NT2/D1 (cell line): ENCODE data around the gene LRP2BP.

Experiments used
- DNase-seq: peaks from one replicate; pipeline ENCODE4 v3.0.0-alpha.2; 2011; ENCODE audit warnings: low read depth, low spot score
- H3K27me3 ChIP-seq: 2 replicates; pipeline ENCODE4 v1.6.0; 2011; ENCODE audit warnings: mild to moderate bottlenecking; ENCODE audit not compliant: insufficient read length, insufficient read depth
- H3K36me3 ChIP-seq: 2 replicates; pipeline ENCODE4 v1.6.1; 2011; ENCODE audit warnings: mild to moderate bottlenecking, low read length, mixed read lengths; ENCODE audit not compliant: insufficient read depth, insufficient read length
- H3K4me1 ChIP-seq: 2 replicates; pipeline ENCODE4 v1.5.1; 2011; ENCODE audit not compliant: insufficient read depth, insufficient read length
- H3K4me3 ChIP-seq: 2 replicates; pipeline ENCODE4 v1.5.1; 2011; ENCODE audit warnings: low read depth; ENCODE audit not compliant: insufficient read length
- H3K9ac ChIP-seq: 2 replicates; pipeline ENCODE4 v1.6.0; 2011; ENCODE audit warnings: low read depth; ENCODE audit not compliant: insufficient read length
- H3K9me3 ChIP-seq: 2 replicates; pipeline ENCODE4 v1.5.1; 2011; ENCODE audit warnings: mild to moderate bottlenecking, low read length; ENCODE audit not compliant: insufficient read depth
- SUZ12 ChIP-seq: IDR thresholded peaks from 2 replicates; pipeline ENCODE4 v1.6.1; 2011; ENCODE audit not compliant: insufficient read length, insufficient read depth; ENCODE audit errors: extremely low read depth
- YY1 ChIP-seq: IDR thresholded peaks from 2 replicates; pipeline ENCODE4 v1.6.1; 2011; ENCODE audit not compliant: insufficient read length, insufficient read depth
- ZNF274 ChIP-seq: IDR thresholded peaks from 2 replicates; pipeline ENCODE4 v1.6.1; 2011; ENCODE audit warnings: mild to moderate bottlenecking, low read depth, low read length

The LRP2BP gene

DNA sequence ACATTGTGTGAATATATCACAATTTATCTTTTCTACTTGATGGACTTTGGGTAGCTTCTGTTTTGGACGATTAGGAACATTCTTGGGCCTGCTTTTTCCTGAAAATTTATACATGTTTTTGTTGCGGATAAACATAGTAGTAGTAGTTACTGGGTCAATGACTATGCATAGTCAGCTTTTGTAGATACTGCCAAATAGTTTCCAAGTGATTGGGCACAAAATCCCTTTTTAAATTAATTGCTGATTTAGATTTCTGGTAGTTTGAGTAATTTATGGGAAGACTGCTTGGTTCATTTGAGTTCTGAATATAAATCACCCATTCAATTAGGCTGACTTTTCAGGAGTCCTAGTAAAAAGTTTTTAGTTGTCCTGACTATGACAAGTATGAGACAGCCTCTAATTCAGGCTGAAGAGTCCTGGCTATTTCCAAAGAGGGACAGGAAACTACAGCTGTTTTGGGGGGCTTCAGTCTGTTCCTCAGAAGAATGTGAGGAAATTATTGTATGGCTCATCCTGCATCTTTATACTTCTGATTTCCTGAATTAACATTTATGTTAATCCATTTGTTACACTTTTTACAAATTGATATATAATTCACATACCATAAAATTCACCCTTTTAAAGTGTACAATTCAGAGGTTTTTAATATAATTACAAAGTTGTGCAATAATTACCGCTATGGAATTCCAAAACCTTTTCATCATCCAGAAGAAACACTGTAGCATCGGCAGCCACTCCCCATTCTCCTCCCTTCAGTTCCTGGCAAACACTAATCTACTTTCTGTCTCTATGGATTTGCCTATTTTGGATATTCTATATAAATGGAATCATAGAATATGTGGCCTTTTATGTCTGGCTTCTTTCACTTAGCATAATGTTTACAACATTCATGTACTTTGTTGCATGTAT, 14.2 kb downstream of the LRP2BP start:
- Histone ChIP-seq H3K4me1 (no peaks in the 10 kb centered on the region), H3K9me3 (peaks cover 4% of the 10 kb centered on the region; the same call in 1 of the 2 replicates), H3K4me3 (no peak overlapping the region), H3K27me3 (no peaks in the 10 kb centered on the region), H3K9ac (no peak overlapping the region), H3K36me3 (no peaks in the 10 kb centered on the region)
- no peak for DNase-seq
- TF ChIP-seq ZNF274 (no peak), YY1 (no peak), SUZ12 (no peak)

DNA sequence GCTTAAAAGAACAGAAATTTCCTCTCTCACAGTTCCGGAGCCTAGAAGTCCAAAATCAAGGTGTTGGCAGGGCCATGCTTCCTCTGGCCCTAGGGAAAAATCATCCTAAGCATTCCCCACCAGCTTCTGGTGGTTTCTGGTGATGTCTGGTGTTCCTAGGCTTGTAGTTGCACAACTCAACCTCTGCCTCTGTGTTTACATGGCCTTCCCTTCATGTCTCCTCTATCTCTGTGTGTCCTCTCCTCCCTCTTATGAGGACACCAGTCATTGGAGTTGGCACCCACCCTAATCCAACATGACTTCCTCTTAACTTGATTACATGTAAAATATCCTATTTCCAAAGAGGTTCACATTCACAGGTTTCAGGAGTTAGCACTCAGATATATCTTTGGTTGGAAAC, 15.4 kb downstream of the LRP2BP start:
- H3K9ac ChIP-seq = no peak overlapping the region
- no peak for DNase-seq
- TF ChIP-seq SUZ12 (no peak), ZNF274 (no peak), YY1 (no peak)
- H3K4me3 ChIP-seq = no peak overlapping the region
- no peaks in the 10 kb centered on the region for H3K36me3 ChIP-seq
- H3K4me1 ChIP-seq = no peaks in the 10 kb centered on the region
- H3K27me3 ChIP-seq = no peaks in the 10 kb centered on the region
- H3K9me3 ChIP-seq = peaks cover 4% of the 10 kb centered on the region; the same call in 1 of the 2 replicates

DNA sequence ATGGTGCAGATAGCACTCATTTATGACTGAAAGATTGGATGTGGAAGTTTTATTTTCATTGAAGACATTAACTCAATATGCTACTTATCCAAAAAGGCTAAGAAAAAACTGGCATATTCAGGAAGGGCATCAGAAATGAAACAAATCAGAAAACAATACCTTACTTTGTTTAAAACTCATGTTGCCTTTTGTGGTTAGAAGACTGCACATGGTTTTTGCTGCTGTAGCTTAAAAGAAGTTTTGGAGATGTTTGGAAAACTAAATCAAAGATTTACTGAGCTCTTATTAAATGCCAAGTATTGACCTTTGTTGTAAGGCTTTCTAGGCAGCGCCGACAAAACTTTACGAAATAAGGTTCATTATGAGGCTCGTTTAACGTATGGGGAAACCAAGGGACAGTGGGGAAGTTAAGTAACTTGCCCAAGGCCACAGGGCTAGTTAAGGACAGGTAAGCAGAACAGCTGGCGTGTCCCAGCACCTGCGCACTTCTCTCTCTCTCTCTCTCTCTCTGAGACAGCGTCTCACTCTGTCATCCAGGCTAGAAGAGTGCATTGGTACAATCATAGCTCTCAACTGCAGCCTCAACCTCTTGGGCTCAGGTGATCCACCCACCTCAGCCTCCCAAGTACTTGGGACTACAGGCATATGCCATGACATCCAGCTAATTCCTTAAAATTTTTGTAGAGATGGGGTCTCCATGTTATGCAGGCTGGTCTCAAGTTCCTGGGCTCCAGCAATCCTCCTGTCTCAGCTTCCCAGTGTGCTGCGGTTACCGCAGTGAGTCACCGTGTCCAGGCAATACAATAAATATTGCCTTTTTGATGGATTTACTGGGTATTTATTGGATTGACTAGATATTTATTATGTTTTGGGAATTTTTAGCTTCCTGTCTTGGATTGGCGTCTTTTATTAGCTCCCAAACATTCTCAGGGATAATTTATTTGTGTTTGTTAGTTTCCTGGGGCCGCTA, 16.1 kb downstream of the LRP2BP start:
- Histone ChIP-seq H3K36me3 (no peaks in the 10 kb centered on the region), H3K9ac (no peak overlapping the region), H3K4me1 (no peaks in the 10 kb centered on the region), H3K4me3 (no peak overlapping the region), H3K9me3 (peaks cover 4% of the 10 kb centered on the region; the same call in 1 of the 2 replicates), H3K27me3 (no peaks in the 10 kb centered on the region)
- DNase-seq = no peak
- TF ChIP-seq YY1 = no peak
- no peak for TF ChIP-seq ZNF274

GRCh38 chr4:185378264-185378663, 17.5 kb downstream of the LRP2BP start:
- Histone ChIP-seq H3K9me3 (peaks cover 4% of the 10 kb centered on the region; the same call in 1 of the 2 replicates), H3K4me3 (no peak overlapping the region), H3K4me1 (no peaks in the 10 kb centered on the region), H3K36me3 (no peaks in the 10 kb centered on the region), H3K9ac (no peak overlapping the region), H3K27me3 (no peaks in the 10 kb centered on the region)
- no peak for DNase-seq
- TF ChIP-seq YY1 = no peak
- no peak for TF ChIP-seq SUZ12
- TF ChIP-seq ZNF274 = no peak

GRCh38 chr4:185374573-185374972, 21.2 kb downstream of the LRP2BP start:
- TF ChIP-seq YY1 (no peak), SUZ12 (no peak), ZNF274 (no peak)
- H3K27me3 ChIP-seq = no peaks in the 10 kb centered on the region
- no peaks in the 10 kb centered on the region for H3K36me3 ChIP-seq
- H3K4me3 ChIP-seq = no peak overlapping the region
- no peaks in the 10 kb centered on the region for H3K9me3 ChIP-seq
- no peak for DNase-seq
- no peak overlapping the region for H3K9ac ChIP-seq
- no peaks in the 10 kb centered on the region for H3K4me1 ChIP-seq

DNA sequence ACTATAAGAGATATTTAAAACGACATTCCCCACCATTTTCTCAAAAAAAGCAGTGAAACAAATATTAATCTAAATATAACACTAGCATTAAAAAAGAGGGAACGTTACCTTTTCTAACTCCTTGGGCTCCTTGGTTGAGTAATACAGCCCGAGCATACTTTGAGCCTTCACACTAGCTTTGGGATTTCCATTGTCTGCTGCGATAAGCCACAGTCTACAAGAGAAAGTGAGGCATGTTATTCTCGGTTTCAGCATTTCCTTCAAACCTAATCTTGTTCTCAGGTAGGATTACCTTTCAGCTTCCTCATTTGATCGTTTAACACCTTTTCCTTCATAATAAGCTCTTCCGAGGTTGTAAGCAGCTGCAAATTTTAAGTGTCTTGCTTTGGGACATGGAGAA, 21.7 kb downstream of the LRP2BP start:
- Histone ChIP-seq H3K4me3 (no peak overlapping the region), H3K9me3 (no peaks in the 10 kb centered on the region), H3K27me3 (no peaks in the 10 kb centered on the region), H3K36me3 (no peaks in the 10 kb centered on the region), H3K9ac (no peak overlapping the region), H3K4me1 (no peaks in the 10 kb centered on the region)
- no peak for TF ChIP-seq ZNF274
- DNase-seq = no peak

- Histone ChIP-seq H3K4me1 (no peaks in the 10 kb centered on the region), H3K36me3 (no peaks in the 10 kb centered on the region), H3K9me3 (no peaks in the 10 kb centered on the region), H3K4me3 (no peak overlapping the region), H3K27me3 (no peaks in the 10 kb centered on the region), H3K9ac (no peak overlapping the region)
- no peak for DNase-seq
- TF ChIP-seq ZNF274 (no peak), SUZ12 (no peak), YY1 (no peak)
Observed at GRCh38 chr4:185371702-185372101, 24.0 kb downstream of the LRP2BP start.
